Keratinocyte (primary cell): ENCODE results near the gene TMTC2.

ENCODE experiments used
- EZH2 ChIP-seq: IDR thresholded peaks from one replicate; pipeline ENCODE4 v1.6.1; 2012; ENCODE audit warnings: inconsistent platforms, mild to moderate bottlenecking, low read length, moderate library complexity
- TF ChIP-seq, protein P1 (sequence below), 3 experiments: IDR thresholded peaks in 1 of 3; conservative IDR thresholded peaks in 1 of 3; optimal IDR thresholded peaks in 1 of 3; 2 replicates in 2 of 3; 3 replicates in 1 of 3; pipeline versions ENCODE3 to v1.5.1; 2011; ENCODE audit warnings: low read length in 3 of 3, mild to moderate bottlenecking in 3 of 3, moderate library complexity in 2 of 3, control low read depth in 1 of 3, inconsistent platforms in 1 of 3; ENCODE audit not compliant: insufficient read depth in 2 of 3; ENCODE audit errors: extremely low read depth in 1 of 3

DNA sequence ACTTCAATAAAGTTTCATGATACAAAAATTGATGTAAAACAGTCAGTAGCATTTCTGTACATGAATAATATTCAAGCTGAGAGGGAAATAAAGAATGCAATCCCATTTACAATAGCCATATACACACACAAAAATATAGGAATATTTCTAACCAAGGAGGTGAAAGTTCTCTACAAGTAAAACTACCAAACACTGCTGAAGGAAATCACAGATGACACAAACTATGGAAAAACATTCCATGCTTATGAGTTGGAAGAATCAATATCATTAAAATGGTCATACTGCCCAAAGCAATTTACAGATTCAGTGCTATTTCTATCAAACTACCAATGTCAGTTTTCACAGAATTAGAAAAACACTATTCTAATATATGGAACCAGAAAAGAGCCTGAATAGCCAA is 272.3 kb downstream of the TMTC2 start:
- TF ChIP-seq, protein P1, sequence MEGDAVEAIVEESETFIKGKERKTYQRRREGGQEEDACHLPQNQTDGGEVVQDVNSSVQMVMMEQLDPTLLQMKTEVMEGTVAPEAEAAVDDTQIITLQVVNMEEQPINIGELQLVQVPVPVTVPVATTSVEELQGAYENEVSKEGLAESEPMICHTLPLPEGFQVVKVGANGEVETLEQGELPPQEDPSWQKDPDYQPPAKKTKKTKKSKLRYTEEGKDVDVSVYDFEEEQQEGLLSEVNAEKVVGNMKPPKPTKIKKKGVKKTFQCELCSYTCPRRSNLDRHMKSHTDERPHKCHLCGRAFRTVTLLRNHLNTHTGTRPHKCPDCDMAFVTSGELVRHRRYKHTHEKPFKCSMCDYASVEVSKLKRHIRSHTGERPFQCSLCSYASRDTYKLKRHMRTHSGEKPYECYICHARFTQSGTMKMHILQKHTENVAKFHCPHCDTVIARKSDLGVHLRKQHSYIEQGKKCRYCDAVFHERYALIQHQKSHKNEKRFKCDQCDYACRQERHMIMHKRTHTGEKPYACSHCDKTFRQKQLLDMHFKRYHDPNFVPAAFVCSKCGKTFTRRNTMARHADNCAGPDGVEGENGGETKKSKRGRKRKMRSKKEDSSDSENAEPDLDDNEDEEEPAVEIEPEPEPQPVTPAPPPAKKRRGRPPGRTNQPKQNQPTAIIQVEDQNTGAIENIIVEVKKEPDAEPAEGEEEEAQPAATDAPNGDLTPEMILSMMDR (optimal IDR thresholded peaks at IDR 0.05 in 1 of 3, IDR thresholded peaks at IDR 0.05 in 1 of 3, conservative IDR thresholded peaks at IDR 0.05 in 1 of 3; ENCODE audit: extremely low read depth in 1 of 3, insufficient read depth in 2 of 3, low read length in 3 of 3) = no peak
- TF ChIP-seq EZH2 = no peak
